Lower leg skin (tissue), 4 donors: Measurements from ENCODE around the gene ATP9B. TPM values are rescaled to one million over a fixed set of nuclear protein-coding genes. Genes with fewer than 3 reads are reported as not detected.

Experiments
- DNase-seq, 2 donors: peaks; one replicate each; pipeline ENCODE4 v3.0.0-alpha.2; 2019; ENCODE audit warnings: low spot score in 2 of 2
- H3K4me3 ChIP-seq: fragments of 200-600 bp; sonication (generic); 2 replicates; pipeline ENCODE4 v1.5.1; 2017; ENCODE audit warnings: mild to moderate bottlenecking, low read depth; ENCODE audit not compliant: poor library complexity, severe bottlenecking
- CTCF ChIP-seq, 3 donors: fragments of 450-650 bp; IDR thresholded peaks; one replicate each; pipeline ENCODE4 v1.5.1; 2016; ENCODE audit warnings: antibody characterized with exemption in 3 of 3, mild to moderate bottlenecking in 3 of 3, moderate library complexity in 2 of 3
- POLR2A ChIP-seq, 2 donors: fragments of 450-650 bp; IDR thresholded peaks; one replicate each; pipeline ENCODE4 v1.6.1; 2016 to 2017; ENCODE audit warnings: antibody characterized with exemption in 2 of 2, mild to moderate bottlenecking in 1 of 2, moderate library complexity in 1 of 2
- WGBS, 2 donors: methylation state at CpG; one replicate each; pipeline ENCODE4 v1.1.5; 2018; 5-methylcytosine and 5-hydroxymethylcytosine counted together
- intact Hi-C: fragments of 100-400 bp; cut with DNase I; formaldehyde crosslinking; loops from one replicate; pipeline ENCODE4 v1.15.0; 2023; ENCODE audit warnings: low total_unique reads
- total RNA-seq, 4 donors: library from RNA; depleted of rRNA; stranded (reverse); fragments of >200 nt; gene quantifications; one replicate each; pipeline ENCODE4 v1.1.0, GENCODE V29; 2016

ATP9B gene
- total RNA-seq, 4 donors from 2014 or later, result 19.9 to 39.9 (median 26.0) TPM

- no peak overlapping the region for H3K4me3 ChIP-seq
- no peak for TF ChIP-seq CTCF (IDR thresholded peaks at IDR 0.05)
- no peak for TF ChIP-seq POLR2A (IDR thresholded peaks at IDR 0.05)
- DNase-seq, result no peak
- WGBS, 2 donors, result 90 to 94% methylated on average over 13 of the region's 13 CpGs
- intact Hi-C loops, result no loop called here
Measured at GRCh38 chr18:79204889-79205807, 136.0 kb downstream of the ATP9B start.

GRCh38 chr18:79206444-79206843 lies 137.2 kb downstream of the ATP9B start:
- 90 to 91% methylated on average over 4 of the region's 4 CpGs for WGBS, 2 donors
- intact Hi-C loops, result no loop called here
- DNase-seq, result no peak

DNA sequence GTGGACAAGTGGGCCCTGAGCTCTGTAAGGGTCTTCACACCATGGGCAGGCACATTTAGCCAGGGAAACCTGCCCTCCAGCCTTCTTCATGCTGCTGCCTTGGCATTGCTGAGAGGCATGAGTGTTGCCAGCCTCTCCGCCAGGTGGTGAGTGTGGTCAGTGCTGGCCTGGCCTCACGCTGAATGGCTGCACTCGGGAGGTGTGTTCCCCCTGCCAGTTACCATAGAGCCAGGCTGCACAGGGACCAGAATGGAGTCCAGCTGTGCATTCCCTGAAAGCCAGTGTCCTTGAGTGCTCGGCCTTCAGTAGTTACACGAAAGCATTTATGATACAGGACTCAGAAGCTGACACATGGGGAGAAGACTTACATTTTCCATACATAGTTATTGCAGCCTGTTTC lies 139.7 kb downstream of the ATP9B start:
- 84 to 94% methylated on average over 5 of the region's 5 CpGs for WGBS, 2 donors
- intact Hi-C loops, result no loop called here
- TF ChIP-seq CTCF (IDR thresholded peaks at IDR 0.05) (no peak), POLR2A (IDR thresholded peaks at IDR 0.05) (no peak)
- no peak for DNase-seq
- H3K4me3 ChIP-seq, result no peak overlapping the region

More at GRCh38 chr18:79206444-79206843, 137.2 kb downstream of the ATP9B start:
- H3K4me3 ChIP-seq, result no peak overlapping the region
- no peak for TF ChIP-seq CTCF (IDR thresholded peaks at IDR 0.05)
- no peak for TF ChIP-seq POLR2A (IDR thresholded peaks at IDR 0.05)

DNA sequence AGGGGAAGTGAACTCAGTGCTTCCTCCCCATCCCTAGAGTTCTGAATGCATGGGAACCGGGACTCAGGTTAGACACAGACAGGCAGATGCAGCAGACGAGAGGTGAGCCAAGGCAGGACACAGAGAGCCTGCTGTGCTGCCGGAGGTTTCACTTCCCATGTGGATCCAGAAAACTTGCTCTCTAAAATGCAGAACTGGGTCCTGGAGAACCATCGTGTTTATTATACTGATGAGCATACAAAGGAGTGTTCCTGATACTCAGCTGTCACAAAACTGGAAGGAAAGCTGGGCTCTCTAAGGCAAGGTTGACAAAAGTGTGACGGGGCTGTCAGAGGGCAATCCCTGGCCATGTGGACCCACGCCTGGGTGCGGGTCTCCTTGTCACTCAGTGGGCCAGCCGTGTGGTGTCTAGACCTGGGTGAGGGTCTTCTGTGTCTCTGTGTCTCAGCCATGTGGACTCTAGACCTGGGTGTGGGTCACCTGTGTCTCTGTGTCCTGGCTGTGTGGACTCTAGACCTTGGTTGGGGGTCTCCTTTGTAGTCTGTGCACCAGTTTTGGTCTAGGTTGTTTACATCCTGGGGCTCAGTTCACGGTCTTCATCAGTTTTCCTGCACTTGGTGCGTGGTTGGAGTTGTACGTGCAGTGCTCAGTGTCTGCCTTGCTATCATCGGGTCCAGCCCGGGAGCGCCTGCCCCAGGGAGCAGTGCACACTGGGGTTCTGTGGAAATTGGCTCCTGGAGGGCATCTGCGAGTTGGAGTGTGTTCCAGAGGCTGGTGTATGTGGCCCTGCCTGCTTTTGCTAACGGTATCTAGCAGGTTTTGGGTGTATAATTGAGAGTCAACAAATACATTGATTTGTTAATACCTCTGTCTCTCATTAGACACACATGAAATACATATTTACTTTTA lies 141.1 kb downstream of the ATP9B start:
- intact Hi-C loops, result no loop called here
- TF ChIP-seq CTCF (IDR thresholded peaks at IDR 0.05) (no peak), POLR2A (IDR thresholded peaks at IDR 0.05) (no peak)
- no peak overlapping the region for H3K4me3 ChIP-seq
- 91 to 96% methylated on average over 16 of the region's 16 CpGs for WGBS, 2 donors
- no peak for DNase-seq

- intact Hi-C loops, result no loop called here
- no peak overlapping the region for H3K4me3 ChIP-seq
- no peak for DNase-seq
- WGBS, 2 donors, result 87 to 92% methylated on average over 5 of the region's 5 CpGs
- TF ChIP-seq POLR2A (IDR thresholded peaks at IDR 0.05) (no peak), CTCF (IDR thresholded peaks at IDR 0.05) (no peak)
Measured at GRCh38 chr18:79211844-79212243, 142.7 kb downstream of the ATP9B start.
